H1 (cell line): ENCODE data around the gene ERICH2. TPM values are rescaled to one million over a fixed set of nuclear protein-coding genes. Genes with fewer than 3 reads are reported as not detected.

Source experiments
- CTCF ChIA-PET: fragments of 300-600 bp; sonication (Branson Sonifier 250); formaldehyde crosslinking; loops from one replicate; lab custom pipeline; 2021; ENCODE audit not compliant: partially characterized antibody; lab: Charles Lee
- POLR2A ChIA-PET: fragments of 300-600 bp; sonication (Branson Sonifier 250); formaldehyde crosslinking; loops from one replicate; lab custom pipeline; 2021; ENCODE audit warnings: inconsistent platforms; ENCODE audit not compliant: partially characterized antibody; lab: Charles Lee
- DNase-seq, 2 experiments: peaks; one replicate each; pipeline versions ENCODE4 v3.0.0 to v3.0.0-alpha.2; 2010 to 2022; ENCODE audit warnings: low spot score in 2 of 2, low read depth in 1 of 2, mixed read lengths in 1 of 2
- FAIRE-seq: peaks from 2 replicates; lab custom pipeline; 2011; peaks lifted over from hg19 to GRCh38; lab: Jason Lieb, UNC
- H2AFZ ChIP-seq: 2 replicates; pipeline ENCODE4 v1.8.1; 2012; ENCODE audit warnings: low read length, inconsistent platforms
- H2AK5ac ChIP-seq: 2 replicates; pipeline ENCODE4 v1.6.1; 2013; ENCODE audit warnings: low read depth, low read length
- H2BK120ac ChIP-seq: replicated peaks from 2 replicates; pipeline ENCODE3; 2013; ENCODE audit warnings: low read depth, low read length, inconsistent platforms
- H2BK12ac ChIP-seq: 2 replicates; pipeline ENCODE4 v1.6.1; 2013; ENCODE audit warnings: low read depth, low read length
- H2BK15ac ChIP-seq: 2 replicates; pipeline ENCODE4 v1.6.1; 2013; ENCODE audit warnings: low read length
- H2BK20ac ChIP-seq: 2 replicates; pipeline ENCODE4 v1.6.1; 2013; ENCODE audit warnings: low read length
- H2BK5ac ChIP-seq: 2 replicates; pipeline ENCODE4 v1.6.1; 2013; ENCODE audit warnings: low read depth, low read length
- H3K14ac ChIP-seq: 2 replicates; pipeline ENCODE4 v1.6.1; 2013; ENCODE audit warnings: inconsistent platforms; ENCODE audit not compliant: insufficient read length
- H3K18ac ChIP-seq: 2 replicates; pipeline ENCODE4 v1.6.1; 2013; ENCODE audit warnings: low read length; ENCODE audit errors: extremely low read depth
- H3K23ac ChIP-seq: 2 replicates; pipeline ENCODE4 v1.6.1; 2013; ENCODE audit warnings: inconsistent platforms; ENCODE audit not compliant: insufficient read length
- H3K23me2 ChIP-seq: 2 replicates; pipeline ENCODE4 v1.6.1; 2013; ENCODE audit warnings: low read depth, low read length
- H3K27ac ChIP-seq: 2 replicates; pipeline ENCODE4 v1.6.1; 2011; ENCODE audit warnings: low read depth, low read length, inconsistent platforms
- H3K27me3 ChIP-seq, 4 experiments: replicated peaks in 1 of 4; 1 replicate in 1 of 4; 2 replicates in 3 of 4; pipeline versions ENCODE4 v1.6.1 to v1.8.1; 2011 to 2013; ENCODE audit warnings: low read length in 3 of 4, mild to moderate bottlenecking in 3 of 4, inconsistent platforms in 2 of 4, mixed read lengths in 2 of 4, moderate library complexity in 1 of 4; ENCODE audit not compliant: control insufficient read depth in 3 of 4, insufficient read depth in 3 of 4; ENCODE audit errors: extremely low read depth in 1 of 4
- H3K36me3 ChIP-seq, 4 experiments: 2 replicates each; pipeline versions ENCODE4 v1.6.1 to v1.8.1; 2011 to 2013; ENCODE audit warnings: mild to moderate bottlenecking in 4 of 4, low read length in 3 of 4, moderate library complexity in 2 of 4, control low read depth in 1 of 4, inconsistent platforms in 1 of 4; ENCODE audit not compliant: insufficient read depth in 4 of 4, control insufficient read depth in 2 of 4
- H3K4ac ChIP-seq: replicated peaks from 2 replicates; pipeline ENCODE3; 2013; ENCODE audit warnings: low read length, low read depth, mixed read lengths, inconsistent platforms; ENCODE audit not compliant: insufficient read length
- H3K4me1 ChIP-seq, 4 experiments: replicated peaks in 1 of 4; 1 replicate in 1 of 4; 2 replicates in 3 of 4; pipeline versions ENCODE4 v1.6.1 to v1.8.1; 2011 to 2013; ENCODE audit warnings: low read length in 3 of 4, inconsistent platforms in 2 of 4, mixed read lengths in 1 of 4; ENCODE audit not compliant: insufficient read depth in 4 of 4, control insufficient read depth in 3 of 4
- H3K4me2 ChIP-seq, 2 experiments: 2 replicates each; pipeline versions ENCODE4 v1.6.1 to v1.8.1; 2011 to 2013; ENCODE audit warnings: low read depth in 2 of 2, low read length in 2 of 2, control low read depth in 1 of 2, inconsistent platforms in 1 of 2, mild to moderate bottlenecking in 1 of 2; ENCODE audit not compliant: insufficient read depth in 1 of 2
- H3K4me3 ChIP-seq, 4 experiments: fragments of 200-600, 300-600 bp in 1 of 4; sonication (generic), shearing (Covaris generic), sonication (Bioruptor Twin) in 1 of 4; 2 replicates each; pipeline versions ENCODE4 v1.5.1 to v1.8.1; 2011 to 2016; ENCODE audit warnings: low read length in 4 of 4, low read depth in 3 of 4, control low read depth in 2 of 4, inconsistent platforms in 2 of 4, mild to moderate bottlenecking in 2 of 4, mixed read lengths in 1 of 4, moderate library complexity in 1 of 4; ENCODE audit not compliant: insufficient read depth in 2 of 4; ENCODE audit errors: extremely low read depth in 1 of 4
- H3K56ac ChIP-seq: replicated peaks from 2 replicates; pipeline ENCODE3; 2013; ENCODE audit warnings: low read depth, mild to moderate bottlenecking, mixed read lengths, low read length, inconsistent platforms; ENCODE audit not compliant: insufficient read length
- H3K79me1 ChIP-seq: 2 replicates; pipeline ENCODE4 v1.6.1; 2013; ENCODE audit warnings: low read depth, low read length, control low read depth
- H3K79me2 ChIP-seq, 2 experiments: 2 replicates each; pipeline versions ENCODE4 v1.6.1 to v1.8.1; 2012 to 2013; ENCODE audit warnings: low read length in 2 of 2, mild to moderate bottlenecking in 2 of 2, inconsistent platforms in 1 of 2; ENCODE audit not compliant: insufficient read depth in 2 of 2, control insufficient read depth in 1 of 2
- H3K9ac ChIP-seq, 4 experiments: replicated peaks in 1 of 4; 1 replicate in 1 of 4; 2 replicates in 3 of 4; pipeline versions ENCODE4 v1.6.1 to v1.8.1; 2011 to 2013; ENCODE audit warnings: low read depth in 3 of 4, low read length in 3 of 4, control low read depth in 2 of 4, mild to moderate bottlenecking in 2 of 4, moderate library complexity in 2 of 4, inconsistent platforms in 1 of 4; ENCODE audit errors: extremely low read depth in 1 of 4
- H3K9me3 ChIP-seq, 2 experiments: 2 replicates each; pipeline versions ENCODE4 v1.6.1 to v1.8.1; 2012 to 2013; ENCODE audit warnings: mild to moderate bottlenecking in 2 of 2, moderate library complexity in 2 of 2, control low read depth in 1 of 2, inconsistent platforms in 1 of 2, low read depth in 1 of 2, low read length in 1 of 2, mixed read lengths in 1 of 2; ENCODE audit not compliant: insufficient read depth in 2 of 2
- H4K20me1 ChIP-seq, 2 experiments: replicated peaks in 1 of 2; 2 replicates each; pipeline versions ENCODE3 to v1.8.1; 2011 to 2013; ENCODE audit warnings: inconsistent platforms in 2 of 2, low read length in 2 of 2, mild to moderate bottlenecking in 1 of 2; ENCODE audit not compliant: insufficient read depth in 2 of 2, control insufficient read depth in 1 of 2
- H4K5ac ChIP-seq: 2 replicates; pipeline ENCODE4 v1.6.1; 2013; ENCODE audit warnings: low read length, low read depth, mixed read lengths, inconsistent platforms; ENCODE audit not compliant: insufficient read length
- H4K8ac ChIP-seq: 2 replicates; pipeline ENCODE4 v1.8.0; 2013; ENCODE audit warnings: mild to moderate bottlenecking, moderate library complexity, low read length, inconsistent platforms; ENCODE audit not compliant: insufficient read depth; ENCODE audit errors: extremely low read depth
- H4K91ac ChIP-seq: replicated peaks from 2 replicates; pipeline ENCODE3; 2013; ENCODE audit warnings: low read length, mixed read lengths, inconsistent platforms; ENCODE audit not compliant: insufficient read length
- E2F6 ChIP-seq: IDR thresholded peaks from 2 replicates; pipeline ENCODE4 v1.6.1; 2012; ENCODE audit warnings: inconsistent platforms
- GABPA ChIP-seq: IDR thresholded peaks from 2 replicates; pipeline ENCODE4 v1.6.1; 2011; ENCODE audit warnings: mild to moderate bottlenecking, low read length, moderate library complexity, borderline replicate concordance; ENCODE audit not compliant: insufficient read depth
- MAFK ChIP-seq: IDR thresholded peaks from 2 replicates; pipeline ENCODE4 v1.6.1; 2012; ENCODE audit warnings: low read depth, mild to moderate bottlenecking, improper control_type of control experiment, low read length
- RBBP5 ChIP-seq: IDR thresholded peaks from 2 replicates; pipeline ENCODE4 v1.7.1; 2012; ENCODE audit warnings: low read depth, mild to moderate bottlenecking, inconsistent platforms, low read length, moderate library complexity, borderline replicate concordance
- SIN3A ChIP-seq, 2 experiments: IDR thresholded peaks in 1 of 2; conservative IDR thresholded peaks in 1 of 2; 2 replicates each; pipeline ENCODE4 v1.6.1; 2011 to 2012; ENCODE audit warnings: low read length in 2 of 2, improper control_type of control experiment in 1 of 2, low read depth in 1 of 2, mild to moderate bottlenecking in 1 of 2
- SP1 ChIP-seq: IDR thresholded peaks from 2 replicates; pipeline ENCODE4 v1.6.1; 2011; ENCODE audit warnings: low read depth, low read length
- SP4 ChIP-seq: IDR thresholded peaks from 2 replicates; pipeline ENCODE4 v1.6.1; 2012; ENCODE audit warnings: low read length, inconsistent platforms
- SUZ12 ChIP-seq: fragments of 200-600 bp; sonication (generic); IDR thresholded peaks from 2 replicates; pipeline ENCODE4 v1.6.1; 2012; ENCODE audit warnings: mild to moderate bottlenecking, inconsistent platforms, low read length, moderate library complexity, mixed read lengths
- WGBS, 2 experiments: shearing (Covaris generic) in 1 of 2; methylation state at CpG; one replicate each; pipeline versions ENCODE4 v1.1.6 to v1.1.7; 2013 to 2015; ENCODE audit warnings: low lambda C conversion rate in 2 of 2, mixed read lengths in 2 of 2, inconsistent platforms in 1 of 2, low coverage in 1 of 2, missing lambda C conversion rate in 1 of 2; ENCODE audit not compliant: insufficient replicate concordance in 2 of 2, insufficient coverage in 1 of 2, insufficient read length in 1 of 2; ENCODE audit errors: extremely low coverage in 1 of 2, missing lambda C conversion rate in 1 of 2; 5-methylcytosine and 5-hydroxymethylcytosine counted together
- polyA plus RNA-seq, 7 experiments: library from polyadenylated mRNA; depleted of rRNA in 3 of 7; stranded (reverse) in 5 of 7; unstranded in 2 of 7; fragments of >200 nt in 5 of 7; fragments of 200-250 nt in 2 of 7; gene quantifications; 1 replicate in 5 of 7; 2 replicates in 1 of 7; 4 replicates in 1 of 7; pipeline versions ENCODE4 v1.2.1 to v1.2.3, GENCODE V29; 2011 to 2013; ENCODE audit warnings: missing spikeins in 2 of 7, mixed read lengths in 2 of 7
- total RNA-seq: library from RNA; stranded (reverse); fragmentation: NEBNext Ultra II Directional; extraction: Animal tissue kit (Norgen Biotek cat#: 25700); gene quantifications from 2 replicates; pipeline ENCODE4 v1.2.1, GENCODE V29; 2021
- TF ChIP-seq, protein P1 (sequence below): IDR thresholded peaks from 2 replicates; pipeline ENCODE4 v1.6.1; 2012; ENCODE audit warnings: inconsistent platforms

Gene ERICH2
- total and polyA plus RNA-seq, 2 of the 8 experiments (the other 6 are each of a cell fraction or from before 2014, with no cell fraction given), result 0.20 to 2.1 TPM

- H2BK120ac ChIP-seq, result no peak within 1 kb of the TSS
- H3K23me2 ChIP-seq, result peaks cover 42% of the 10 kb centered on the region
- no peak within 1 kb of the TSS for H2BK5ac ChIP-seq
- no peak within 1 kb of the TSS for H3K23ac ChIP-seq
- 2% methylated on average over 25 of the region's 49 CpGs; no CpG with 5 or more reads in 1 of the 2 experiments for WGBS, 2 experiments
- no peak within 1 kb of the TSS for H3K14ac ChIP-seq
- H2BK20ac ChIP-seq, result peak within 1 kb of the TSS; percentile 43; the same call in 1 of the 2 replicates
- H4K8ac ChIP-seq, result no peak within 1 kb of the TSS
- no peak within 1 kb of the TSS; the same call in none of the 2 replicates for H3K18ac ChIP-seq
- 0 out of 2 replicates have a peak within 1 kb of the TSS, but pooled peaks have one; percentile 72 for H2BK15ac ChIP-seq
- peak within 1 kb of the TSS; percentile 76 to 89 for H3K4me2 ChIP-seq
- no peak within 1 kb of the TSS for H3K56ac ChIP-seq
- CTCF ChIA-PET, result interaction anchor here (0.5 to 6.1 kb wide), 39 partner anchors 9 to 884 kb away, joined by 3 to 68 read pairs (median 4); partner anchors contain the start of gene GORASP2
- no peaks in the 10 kb centered on the region; a peak in 1 of 8 replicates for H3K36me3 ChIP-seq
- H3K4me3 ChIP-seq, result peak within 1 kb of the TSS; percentile 39 to 70 (median 52)
- H2AFZ ChIP-seq, result peak within 1 kb of the TSS; percentile 7; the same call in 1 of the 2 replicates
- H4K5ac ChIP-seq, result no peak within 1 kb of the TSS
- POLR2A ChIA-PET, result interaction anchor here (0.6 to 0.7 kb wide), 2 partner anchors 46 to 364 kb away, joined by 3 read pairs; partner anchors contain the start of gene ERICH2
- H2BK12ac ChIP-seq, result peak within 1 kb of the TSS; percentile 68; the same call in 1 of the 2 replicates
- no peak within 1 kb of the TSS for H3K27ac ChIP-seq
- FAIRE-seq (no peak), DNase-seq (peak in 1 of 2 experiments; percentile 79)
- peaks cover 3 to 59% (median 27%) of the 10 kb centered on the region in 4 experiments for H3K4me1 ChIP-seq
- H3K79me2 ChIP-seq, result no peaks in the 10 kb centered on the region
- H3K79me1 ChIP-seq, result no peaks in the 10 kb centered on the region
- H2AK5ac ChIP-seq, result no peak within 1 kb of the TSS
- no peak within 1 kb of the TSS for H3K4ac ChIP-seq
- peak within 1 kb of the TSS in 1 of 4 experiments; percentile 36; a peak in 1 of 7 replicates for H3K9ac ChIP-seq
- TF ChIP-seq, protein P1, sequence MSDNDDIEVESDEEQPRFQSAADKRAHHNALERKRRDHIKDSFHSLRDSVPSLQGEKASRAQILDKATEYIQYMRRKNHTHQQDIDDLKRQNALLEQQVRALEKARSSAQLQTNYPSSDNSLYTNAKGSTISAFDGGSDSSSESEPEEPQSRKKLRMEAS, result peak; percentile 42; the same call in 1 of the 2 replicates
- TF ChIP-seq MAFK, result no peak
- peak; percentile 76; the same call in 1 of the 2 replicates for TF ChIP-seq E2F6
- peak in 1 of 2 experiments; percentile 50; a peak in 1 of 4 replicates for TF ChIP-seq SIN3A (conservative IDR thresholded peaks at IDR 0.05 in 1 of 2, IDR thresholded peaks at IDR 0.05 in 1 of 2; ENCODE audit: low read depth in 1 of 2, low read length in 2 of 2)
- 0 out of 2 replicates have a peak, but pooled peaks have one; percentile 59 for TF ChIP-seq RBBP5
- no peak for TF ChIP-seq SP4
- TF ChIP-seq GABPA, result no peak
- no peak for TF ChIP-seq SP1
- TF ChIP-seq SUZ12, result 0 out of 2 replicates have a peak, but pooled peaks have one; percentile 7
- no peak within 1 kb of the TSS for H4K91ac ChIP-seq
- peaks cover 68 to 89% (median 86%) of the 10 kb centered on the region in 4 experiments for H3K27me3 ChIP-seq
- no peaks in the 10 kb centered on the region for H3K9me3 ChIP-seq
- peaks cover 0 to 7% of the 10 kb centered on the region in 2 experiments for H4K20me1 ChIP-seq
Measured at GRCh38 chr2:170816504-170817092, 46.4 kb downstream of the ERICH2 start, which contains the start of gene GAD1. Gene GAD1 (plus strand): TSS chr2:170816887. CDS start chr2:170818592, 1,705 bp downstream.
